Measurements from ENCODE around the gene SHANK3.
A peak's percentile ranks its signal among the peaks of the same experiment; 100 is the strongest.

SHANK3 gene

GRCh38 chr22:50677493-50678217, 5.0 kb downstream of the SHANK3 start:
- no peak for DNase-seq (ENCODE audit: low read depth in 2 of 3, low spot score in 1 of 3)

- DNase-seq (ENCODE audit: low read depth in 2 of 3, low spot score in 1 of 3): no peak
These were observed 5.6 kb downstream of the SHANK3 start for GRCh38 chr22:50678218-50678650.

GRCh38 chr22:50678651-50679521, 6.3 kb downstream of the SHANK3 start:
- no peak for DNase-seq (ENCODE audit: low read depth in 2 of 3, low spot score in 1 of 3)

GRCh38 chr22:50683086-50683993, 10.7 kb downstream of the SHANK3 start:
- no peak for DNase-seq (ENCODE audit: low read depth in 2 of 3, low spot score in 1 of 3)

- no peak for DNase-seq (ENCODE audit: low read depth in 2 of 3, low spot score in 1 of 3)
These were observed 11.4 kb downstream of the SHANK3 start for GRCh38 chr22:50683994-50684371.

GRCh38 chr22:50684501-50684900, 11.9 kb downstream of the SHANK3 start:
- DNase-seq (ENCODE audit: low read depth in 2 of 3, low spot score in 1 of 3): no peak

- DNase-seq (ENCODE audit: low read depth in 2 of 3, low spot score in 1 of 3): no peak
These were observed 12.4 kb downstream of the SHANK3 start for GRCh38 chr22:50684986-50685385.

- no peak for DNase-seq (ENCODE audit: low read depth in 2 of 3, low spot score in 1 of 3)
These were observed 14.2 kb downstream of the SHANK3 start for GRCh38 chr22:50686794-50687193.

- DNase-seq (ENCODE audit: low read depth in 2 of 3, low spot score in 1 of 3): no peak
These were observed 15.2 kb downstream of the SHANK3 start for GRCh38 chr22:50687829-50688228.

GRCh38 chr22:50688448-50688847, 15.8 kb downstream of the SHANK3 start:
- no peak for DNase-seq (ENCODE audit: low read depth in 2 of 3, low spot score in 1 of 3)

GRCh38 chr22:50691521-50691920, 18.9 kb downstream of the SHANK3 start:
- peak in 2 of 3 donors; percentile 19 to 25 for DNase-seq (ENCODE audit: low read depth in 2 of 3, low spot score in 1 of 3)

- no peak for DNase-seq (ENCODE audit: low read depth in 2 of 3, low spot score in 1 of 3)
These were observed 20.8 kb downstream of the SHANK3 start for GRCh38 chr22:50693462-50693861.

- DNase-seq (ENCODE audit: low read depth in 2 of 3, low spot score in 1 of 3): no peak
These were observed 21.5 kb downstream of the SHANK3 start for GRCh38 chr22:50694099-50694605.

- DNase-seq (ENCODE audit: low read depth in 2 of 3, low spot score in 1 of 3): no peak
These were observed 22.3 kb downstream of the SHANK3 start for GRCh38 chr22:50694766-50695420.

GRCh38 chr22:50695421-50696250, 23.0 kb downstream of the SHANK3 start:
- DNase-seq (ENCODE audit: low read depth in 2 of 3, low spot score in 1 of 3): no peak

GRCh38 chr22:50696251-50696798, 23.7 kb downstream of the SHANK3 start:
- DNase-seq (ENCODE audit: low read depth in 2 of 3, low spot score in 1 of 3): no peak

GRCh38 chr22:50696799-50697561, 24.4 kb downstream of the SHANK3 start:
- no peak for DNase-seq (ENCODE audit: low read depth in 2 of 3, low spot score in 1 of 3)

GRCh38 chr22:50697667-50698506, 25.3 kb downstream of the SHANK3 start:
- DNase-seq (ENCODE audit: low read depth in 2 of 3, low spot score in 1 of 3): no peak

Measured in stimulated activated CD4-positive, alpha-beta T cell treated with anti-CD3 and anti-CD28 coated beads, Interleukin-12 subunit alpha, Interleukin-12 subunit beta, amount 100 ng/mL, for 48 hours (primary cell).